Measurements from ENCODE around the gene GINS1. TPM values are rescaled to one million over a fixed set of nuclear protein-coding genes. Genes with fewer than 3 reads are reported as not detected.

GINS1 gene
- total and polyA plus RNA-seq, 2 donors (not counting 3 experiments of a cell fraction or from before 2014, with no cell fraction given) = 8.2 to 26.3 TPM

DNA sequence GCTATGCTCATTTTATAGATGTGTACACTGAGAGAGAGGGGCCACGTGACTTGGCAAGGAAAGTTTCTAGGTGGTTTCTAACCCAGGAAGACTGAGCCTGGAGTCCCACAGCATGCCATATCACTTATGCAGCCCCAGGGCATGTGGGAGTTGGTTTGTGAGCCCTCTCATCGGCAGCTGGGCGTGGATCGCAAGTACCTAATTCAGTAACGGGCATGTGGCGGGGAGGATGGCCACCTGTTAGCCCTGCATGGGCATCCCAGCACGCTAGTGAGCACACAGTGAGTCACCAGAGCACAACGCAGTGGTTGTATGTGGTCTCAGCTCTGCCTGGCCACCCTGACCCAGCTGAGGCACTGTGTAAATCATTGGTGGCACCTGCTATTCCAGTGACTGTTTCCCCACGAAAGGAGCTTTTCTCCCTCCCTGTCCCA, 89.5 kb downstream of the GINS1 start:
- Histone ChIP-seq H2AFZ (ENCODE audit: low read depth, low read length) (no peak overlapping the region), H3K79me2 (ENCODE audit: control insufficient read depth, insufficient read depth, low read length) (no peaks in the 10 kb centered on the region), H3K27me3 (ENCODE audit: control insufficient read depth in 2 of 2, insufficient read depth in 2 of 2, low read length in 2 of 2) (no peaks in the 10 kb centered on the region), H3K27ac (ENCODE audit: insufficient read depth, low read depth, low read length) (no peak overlapping the region), H3K9me1 (replicated peaks; ENCODE audit: control insufficient read depth, extremely low read depth, insufficient read depth, low read length) (no peaks in the 10 kb centered on the region), H4K20me1 (replicated peaks; ENCODE audit: control insufficient read depth, extremely low read depth, insufficient read depth, low read length) (no peaks in the 10 kb centered on the region), H3K4me3 (replicated peaks in 1 of 3; ENCODE audit: insufficient read depth in 1 of 3, low read depth in 1 of 3, low read length in 3 of 3) (no peak overlapping the region), H3K9ac (replicated peaks; ENCODE audit: extremely low read depth, insufficient read depth, low read length) (no peak overlapping the region), H3K9me3 (replicated peaks; ENCODE audit: control insufficient read depth, insufficient read depth, low read length) (no peaks in the 10 kb centered on the region), H3K36me3 (ENCODE audit: control insufficient read depth in 2 of 2, extremely low read depth in 1 of 2, insufficient read depth in 2 of 2, low read length in 2 of 2) (peaks cover 0 to 5% of the 10 kb centered on the region in 2 experiments), H3K4me1 (ENCODE audit: control insufficient read depth, extremely low read depth, insufficient read depth, low read length) (no peaks in the 10 kb centered on the region), H3K4me2 (ENCODE audit: insufficient read depth, low read length) (no peak overlapping the region)
- TF ChIP-seq POLR2AphosphoS5 (IDR thresholded peaks at IDR 0.05; ENCODE audit: insufficient read depth, low read depth, low read length) = no peak
- TF ChIP-seq MYC (IDR thresholded peaks at IDR 0.05; ENCODE audit: low read depth, low read length) = no peak
- TF ChIP-seq MAX (IDR thresholded peaks at IDR 0.05; ENCODE audit: insufficient read depth, insufficient read length) = no peak
- TF ChIP-seq GATA2 (IDR thresholded peaks at IDR 0.05; ENCODE audit: insufficient read depth, insufficient read length, low read depth, low read length) = no peak
- no peak for TF ChIP-seq POLR2A (IDR thresholded peaks at IDR 0.05; ENCODE audit: low read depth, low read length)
- no peak for TF ChIP-seq JUN (IDR thresholded peaks at IDR 0.05; ENCODE audit: borderline replicate concordance, insufficient read depth, insufficient read length, low read depth)
- no peak for TF ChIP-seq EZH2 (IDR thresholded peaks at IDR 0.05; ENCODE audit: borderline replicate concordance, low read depth, low read length, severe bottlenecking)
- TF ChIP-seq, protein P1, sequence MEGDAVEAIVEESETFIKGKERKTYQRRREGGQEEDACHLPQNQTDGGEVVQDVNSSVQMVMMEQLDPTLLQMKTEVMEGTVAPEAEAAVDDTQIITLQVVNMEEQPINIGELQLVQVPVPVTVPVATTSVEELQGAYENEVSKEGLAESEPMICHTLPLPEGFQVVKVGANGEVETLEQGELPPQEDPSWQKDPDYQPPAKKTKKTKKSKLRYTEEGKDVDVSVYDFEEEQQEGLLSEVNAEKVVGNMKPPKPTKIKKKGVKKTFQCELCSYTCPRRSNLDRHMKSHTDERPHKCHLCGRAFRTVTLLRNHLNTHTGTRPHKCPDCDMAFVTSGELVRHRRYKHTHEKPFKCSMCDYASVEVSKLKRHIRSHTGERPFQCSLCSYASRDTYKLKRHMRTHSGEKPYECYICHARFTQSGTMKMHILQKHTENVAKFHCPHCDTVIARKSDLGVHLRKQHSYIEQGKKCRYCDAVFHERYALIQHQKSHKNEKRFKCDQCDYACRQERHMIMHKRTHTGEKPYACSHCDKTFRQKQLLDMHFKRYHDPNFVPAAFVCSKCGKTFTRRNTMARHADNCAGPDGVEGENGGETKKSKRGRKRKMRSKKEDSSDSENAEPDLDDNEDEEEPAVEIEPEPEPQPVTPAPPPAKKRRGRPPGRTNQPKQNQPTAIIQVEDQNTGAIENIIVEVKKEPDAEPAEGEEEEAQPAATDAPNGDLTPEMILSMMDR (IDR thresholded peaks at IDR 0.05; ENCODE audit: extremely low read depth in 1 of 2, insufficient read depth in 1 of 2, low read depth in 1 of 2, low read length in 2 of 2) = no peak
- TF ChIP-seq FOS (IDR thresholded peaks at IDR 0.05; ENCODE audit: borderline replicate concordance, insufficient read depth, low read length) = no peak
- CTCF ChIA-PET = no interaction called here
- intact Hi-C loops (cut with micrococcal nuclease) (no loop called here), dilution Hi-C loops (cut with MboI; ENCODE audit: extremely low pct_ligation_motif_present, low sequenced_read_pairs) (no loop called here)
- no TSS peak for BruUV-seq (replicated peaks)
- DNase-seq (ENCODE audit: low read depth, low spot score) (no peak), FAIRE-seq (no peak)
- POLR2A ChIA-PET = no interaction called here

Measured in endothelial cell of umbilical vein (primary cell).